ENCODE measurements around the gene SORCS3.

Gene SORCS3

DNA sequence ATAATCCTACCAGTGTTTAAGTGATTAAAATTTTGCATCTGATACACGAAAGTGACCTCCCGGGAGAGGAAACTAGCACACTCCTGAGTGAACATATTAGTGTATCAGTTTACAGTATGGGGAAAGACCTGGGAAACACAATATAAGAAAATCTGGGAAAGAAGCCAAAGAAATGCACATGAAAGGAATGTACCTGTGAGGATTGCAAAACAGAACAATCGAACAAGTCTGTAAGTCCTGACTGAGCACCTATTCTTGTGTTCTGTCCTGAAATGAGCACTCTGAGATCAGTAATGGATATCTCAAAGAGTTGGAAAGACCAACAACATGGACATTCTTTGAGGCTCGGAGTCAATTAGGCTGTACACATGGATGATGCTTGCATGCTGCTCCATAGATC, 554.7 kb downstream of the SORCS3 start:
- H3K27ac ChIP-seq: no peak overlapping the region
- DNase-seq: no peak
- TF ChIP-seq, protein P1, sequence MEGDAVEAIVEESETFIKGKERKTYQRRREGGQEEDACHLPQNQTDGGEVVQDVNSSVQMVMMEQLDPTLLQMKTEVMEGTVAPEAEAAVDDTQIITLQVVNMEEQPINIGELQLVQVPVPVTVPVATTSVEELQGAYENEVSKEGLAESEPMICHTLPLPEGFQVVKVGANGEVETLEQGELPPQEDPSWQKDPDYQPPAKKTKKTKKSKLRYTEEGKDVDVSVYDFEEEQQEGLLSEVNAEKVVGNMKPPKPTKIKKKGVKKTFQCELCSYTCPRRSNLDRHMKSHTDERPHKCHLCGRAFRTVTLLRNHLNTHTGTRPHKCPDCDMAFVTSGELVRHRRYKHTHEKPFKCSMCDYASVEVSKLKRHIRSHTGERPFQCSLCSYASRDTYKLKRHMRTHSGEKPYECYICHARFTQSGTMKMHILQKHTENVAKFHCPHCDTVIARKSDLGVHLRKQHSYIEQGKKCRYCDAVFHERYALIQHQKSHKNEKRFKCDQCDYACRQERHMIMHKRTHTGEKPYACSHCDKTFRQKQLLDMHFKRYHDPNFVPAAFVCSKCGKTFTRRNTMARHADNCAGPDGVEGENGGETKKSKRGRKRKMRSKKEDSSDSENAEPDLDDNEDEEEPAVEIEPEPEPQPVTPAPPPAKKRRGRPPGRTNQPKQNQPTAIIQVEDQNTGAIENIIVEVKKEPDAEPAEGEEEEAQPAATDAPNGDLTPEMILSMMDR (IDR thresholded peaks at IDR 0.05; ENCODE audit: low read depth, low read length): no peak
- no peaks in the 10 kb centered on the region for H3K36me3 ChIP-seq
- no peak overlapping the region for H3K4me3 ChIP-seq (ENCODE audit: low read depth, low read length)
- H3K27me3 ChIP-seq (ENCODE audit: insufficient read depth, low read depth, severe bottlenecking): no peaks in the 10 kb centered on the region
- no peaks in the 10 kb centered on the region for H3K9me3 ChIP-seq (ENCODE audit: severe bottlenecking)

DNA sequence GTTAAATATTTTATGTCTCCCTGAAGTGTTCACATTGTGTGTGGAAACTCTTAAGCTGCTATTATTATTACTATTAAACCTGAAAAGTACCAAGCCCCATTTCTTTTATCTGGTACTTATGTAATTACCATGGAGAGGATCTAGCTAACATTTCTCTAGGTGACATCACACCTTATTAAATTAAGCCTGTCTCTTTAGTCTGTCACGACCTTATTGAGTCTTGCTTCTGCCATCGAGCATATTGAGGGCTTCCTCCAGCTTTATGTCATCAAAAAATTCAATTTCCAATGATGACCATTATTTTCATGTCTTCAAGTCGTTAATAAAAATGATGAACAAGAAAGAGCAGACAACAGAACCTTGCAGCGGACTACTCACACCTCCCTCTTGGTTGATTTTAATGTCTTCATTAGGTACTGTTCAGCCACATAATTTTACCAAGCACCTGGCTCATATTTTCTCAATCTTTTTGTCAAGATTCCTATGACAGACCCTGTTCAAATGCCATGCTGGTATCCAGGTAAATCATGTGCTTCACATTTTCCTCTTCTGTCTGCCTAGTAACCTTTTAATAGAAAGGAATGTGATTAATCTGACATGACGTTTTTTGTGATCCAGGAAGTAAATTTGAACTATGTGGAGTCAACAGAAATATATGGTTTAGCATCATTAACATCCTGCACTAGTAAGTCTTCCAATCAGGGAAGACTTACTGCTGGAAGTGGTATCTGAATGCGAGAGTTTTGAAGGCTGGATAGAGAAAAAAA, 556.7 kb downstream of the SORCS3 start:
- Histone ChIP-seq H3K36me3 (no peaks in the 10 kb centered on the region), H3K9me3 (ENCODE audit: severe bottlenecking) (no peaks in the 10 kb centered on the region), H3K27ac (no peak overlapping the region), H3K4me3 (ENCODE audit: low read depth, low read length) (no peak overlapping the region), H3K27me3 (ENCODE audit: insufficient read depth, low read depth, severe bottlenecking) (no peaks in the 10 kb centered on the region)
- TF ChIP-seq, protein P1 (IDR thresholded peaks at IDR 0.05; ENCODE audit: low read depth, low read length): no peak
- no peak for DNase-seq

DNA sequence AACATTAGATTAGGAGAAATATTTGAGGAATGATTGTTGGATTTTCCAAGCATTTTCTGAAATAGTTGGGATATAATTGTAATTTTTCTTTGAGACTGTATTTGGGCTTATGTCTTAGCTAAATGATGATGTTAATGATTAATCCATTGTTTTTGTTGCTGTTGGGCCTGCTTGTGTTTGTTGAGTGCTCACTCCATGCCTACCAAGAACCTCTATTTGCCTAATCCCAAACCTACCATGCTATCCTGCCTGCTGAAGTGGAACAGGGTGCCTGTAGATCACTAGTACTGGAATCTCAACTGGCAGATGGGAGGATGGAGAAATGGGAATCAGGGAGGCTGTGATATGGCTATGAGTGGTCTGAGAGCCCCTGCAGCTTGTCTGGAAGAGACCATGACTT, 565.5 kb downstream of the SORCS3 start:
- H3K27ac ChIP-seq: no peak overlapping the region
- no peak overlapping the region for H3K4me3 ChIP-seq (ENCODE audit: low read depth, low read length)
- H3K27me3 ChIP-seq (ENCODE audit: insufficient read depth, low read depth, severe bottlenecking): no peaks in the 10 kb centered on the region
- no peaks in the 10 kb centered on the region for H3K36me3 ChIP-seq
- DNase-seq: no peak
- no peaks in the 10 kb centered on the region for H3K9me3 ChIP-seq (ENCODE audit: severe bottlenecking)
- TF ChIP-seq, protein P1 (IDR thresholded peaks at IDR 0.05; ENCODE audit: low read depth, low read length): no peak

DNA sequence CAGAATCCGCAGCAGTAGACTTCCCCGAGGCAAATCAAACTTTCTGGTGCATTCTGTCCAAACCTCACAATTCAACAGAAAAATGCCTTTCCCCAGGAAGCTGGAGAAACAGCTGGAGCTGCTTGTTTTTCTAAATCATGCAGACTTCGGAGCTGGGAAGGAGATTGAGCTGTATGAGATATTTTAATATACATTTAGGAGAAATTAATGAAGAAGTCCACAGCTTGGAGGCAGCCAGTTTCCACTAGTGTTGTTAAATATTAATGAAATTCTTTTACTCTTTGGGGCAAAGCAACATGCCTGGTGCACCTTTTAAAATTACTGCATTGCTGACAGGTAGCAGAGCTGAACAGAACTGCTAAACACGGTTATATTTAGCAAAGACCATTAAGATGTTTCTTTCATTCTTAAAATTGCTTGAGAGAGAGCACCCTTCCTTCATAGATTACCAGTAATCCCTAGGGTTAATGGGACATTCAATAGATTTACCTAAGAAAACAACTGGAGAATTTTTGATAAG, 566.4 kb downstream of the SORCS3 start:
- Histone ChIP-seq H3K27me3 (ENCODE audit: insufficient read depth, low read depth, severe bottlenecking) (no peaks in the 10 kb centered on the region), H3K4me3 (ENCODE audit: low read depth, low read length) (no peak overlapping the region), H3K36me3 (no peaks in the 10 kb centered on the region), H3K27ac (no peak overlapping the region), H3K9me3 (ENCODE audit: severe bottlenecking) (no peaks in the 10 kb centered on the region)
- TF ChIP-seq, protein P1 (IDR thresholded peaks at IDR 0.05; ENCODE audit: low read depth, low read length): no peak
- no peak for DNase-seq

DNA sequence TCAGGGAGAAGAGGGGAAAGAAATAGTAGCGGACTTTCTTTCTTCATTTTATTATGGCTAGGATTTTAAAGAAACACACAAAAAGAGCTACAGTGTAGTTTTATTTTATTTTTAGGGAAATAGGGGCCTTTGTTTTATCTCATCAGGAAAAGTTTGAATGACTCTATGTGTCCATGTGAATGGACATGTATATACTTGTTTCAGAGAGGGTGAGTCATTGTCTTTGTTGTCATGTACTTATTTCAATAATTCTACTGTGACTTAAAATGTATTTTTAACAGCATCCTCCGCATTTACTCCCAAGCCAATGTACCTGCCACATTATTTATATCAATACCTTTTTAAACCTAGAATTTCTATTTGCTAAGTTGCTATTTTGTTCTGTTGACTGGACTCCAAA, 569.5 kb downstream of the SORCS3 start:
- DNase-seq: no peak
- no peak overlapping the region for H3K4me3 ChIP-seq (ENCODE audit: low read depth, low read length)
- no peaks in the 10 kb centered on the region for H3K36me3 ChIP-seq
- no peak overlapping the region for H3K27ac ChIP-seq
- TF ChIP-seq, protein P1 (IDR thresholded peaks at IDR 0.05; ENCODE audit: low read depth, low read length): no peak
- no peaks in the 10 kb centered on the region for H3K27me3 ChIP-seq (ENCODE audit: insufficient read depth, low read depth, severe bottlenecking)
- H3K9me3 ChIP-seq (ENCODE audit: severe bottlenecking): no peaks in the 10 kb centered on the region

DNA sequence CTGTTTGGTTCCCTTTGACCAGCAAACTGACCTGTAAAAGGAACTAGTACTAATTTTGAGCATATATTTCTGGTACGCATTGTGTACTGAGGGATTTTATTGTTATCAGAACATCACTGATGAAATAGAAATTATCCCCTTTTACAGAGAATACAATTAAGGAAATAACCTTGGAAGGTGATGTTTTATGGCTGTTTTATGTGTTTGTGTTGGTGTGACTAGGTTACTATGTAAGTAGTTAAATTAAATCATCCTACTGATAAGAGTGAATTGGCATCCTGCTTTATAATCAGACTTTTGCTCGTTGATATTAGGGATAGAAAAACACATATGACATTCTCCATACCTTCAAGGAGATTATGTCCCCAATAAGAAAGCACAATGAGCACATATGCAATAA, 596.6 kb downstream of the SORCS3 start:
- H3K9me3 ChIP-seq (ENCODE audit: severe bottlenecking): no peaks in the 10 kb centered on the region
- no peak overlapping the region for H3K27ac ChIP-seq
- DNase-seq: no peak
- no peaks in the 10 kb centered on the region for H3K27me3 ChIP-seq (ENCODE audit: insufficient read depth, low read depth, severe bottlenecking)
- TF ChIP-seq, protein P1 (IDR thresholded peaks at IDR 0.05; ENCODE audit: low read depth, low read length): no peak
- H3K4me3 ChIP-seq (ENCODE audit: low read depth, low read length): no peak overlapping the region
- no peaks in the 10 kb centered on the region for H3K36me3 ChIP-seq

Data from WERI-Rb-1 (cell line).